ENCODE measurements around the gene CIDEA.

DNA sequence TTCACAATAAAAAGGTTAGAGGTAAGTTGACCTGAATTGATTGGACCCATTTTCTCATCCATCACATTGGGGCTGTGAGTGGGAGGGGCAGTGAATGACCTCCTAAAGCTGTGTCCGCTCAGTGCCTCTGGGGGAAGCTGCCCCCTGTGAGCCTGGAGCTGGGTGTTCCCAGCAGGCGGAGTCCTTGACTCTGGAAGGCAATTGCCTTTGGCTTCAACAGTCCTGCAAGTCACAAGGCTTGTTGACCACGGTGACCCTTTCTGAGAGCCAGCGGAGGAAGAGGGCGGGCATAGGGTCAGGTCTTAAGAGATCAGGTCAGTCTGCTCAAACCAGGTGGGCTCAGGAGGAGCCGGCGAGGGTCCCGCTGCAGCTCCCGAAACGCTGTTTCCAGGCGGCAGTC lies 1.1 kb upstream of the CIDEA start:
- TF ChIP-seq, protein P1, sequence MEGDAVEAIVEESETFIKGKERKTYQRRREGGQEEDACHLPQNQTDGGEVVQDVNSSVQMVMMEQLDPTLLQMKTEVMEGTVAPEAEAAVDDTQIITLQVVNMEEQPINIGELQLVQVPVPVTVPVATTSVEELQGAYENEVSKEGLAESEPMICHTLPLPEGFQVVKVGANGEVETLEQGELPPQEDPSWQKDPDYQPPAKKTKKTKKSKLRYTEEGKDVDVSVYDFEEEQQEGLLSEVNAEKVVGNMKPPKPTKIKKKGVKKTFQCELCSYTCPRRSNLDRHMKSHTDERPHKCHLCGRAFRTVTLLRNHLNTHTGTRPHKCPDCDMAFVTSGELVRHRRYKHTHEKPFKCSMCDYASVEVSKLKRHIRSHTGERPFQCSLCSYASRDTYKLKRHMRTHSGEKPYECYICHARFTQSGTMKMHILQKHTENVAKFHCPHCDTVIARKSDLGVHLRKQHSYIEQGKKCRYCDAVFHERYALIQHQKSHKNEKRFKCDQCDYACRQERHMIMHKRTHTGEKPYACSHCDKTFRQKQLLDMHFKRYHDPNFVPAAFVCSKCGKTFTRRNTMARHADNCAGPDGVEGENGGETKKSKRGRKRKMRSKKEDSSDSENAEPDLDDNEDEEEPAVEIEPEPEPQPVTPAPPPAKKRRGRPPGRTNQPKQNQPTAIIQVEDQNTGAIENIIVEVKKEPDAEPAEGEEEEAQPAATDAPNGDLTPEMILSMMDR (IDR thresholded peaks at IDR 0.05; ENCODE audit: insufficient read depth, low read length) = no peak
- TF ChIP-seq POLR2AphosphoS5 (IDR thresholded peaks at IDR 0.05; ENCODE audit: low read depth) = no peak

Data from HL-60 (cell line).